Brain microvascular endothelial cell (primary cell): ENCODE data around the gene GNAL.

Source experiments
- DNase-seq: peaks from one replicate; pipeline ENCODE4 v3.0.0-alpha.2; 2020
- H3K27ac ChIP-seq: fragments of 250-450 bp; sonication (Bioruptor Pico); 2 replicates; pipeline ENCODE4 v1.5.1; 2020; ENCODE audit warnings: mild to moderate bottlenecking, moderate library complexity
- H3K27me3 ChIP-seq: fragments of 250-450 bp; sonication (Bioruptor Pico); replicated peaks from 2 replicates; pipeline ENCODE4 v1.5.1; 2020; ENCODE audit warnings: mild to moderate bottlenecking
- H3K36me3 ChIP-seq: fragments of 250-450 bp; sonication (Bioruptor Pico); replicated peaks from 2 replicates; pipeline ENCODE4 v1.5.1; 2020; ENCODE audit warnings: mild to moderate bottlenecking
- H3K4me3 ChIP-seq: 2 replicates; pipeline ENCODE4 v1.5.1; 2011; ENCODE audit warnings: low read depth, mild to moderate bottlenecking, control low read depth, low read length, moderate library complexity
- CTCF ChIP-seq: IDR thresholded peaks from 2 replicates; pipeline ENCODE4 v1.5.1; 2011; ENCODE audit warnings: low read depth, mild to moderate bottlenecking, moderate library complexity, low read length, control low read depth, inconsistent platforms; ENCODE audit errors: missing control alignments
- in situ Hi-C: cut with HindIII; loops from 2 replicates; pipeline ENCODE4 v1.10.0; 2017; ENCODE audit warnings: low sequenced_read_pairs, low pct_ligation_motif_present

Gene GNAL

GRCh38 chr18:11785444-11786055 is 96.5 kb downstream of the GNAL start:
- in situ Hi-C loops = no loop called here
- no peak for TF ChIP-seq CTCF
- H3K27ac ChIP-seq = no peak overlapping the region

GRCh38 chr18:11789716-11790510 is 100.8 kb downstream of the GNAL start:
- TF ChIP-seq CTCF = no peak
- Histone ChIP-seq H3K27me3 (no peaks in the 10 kb centered on the region), H3K4me3 (no peak overlapping the region), H3K27ac (no peak overlapping the region), H3K36me3 (no peaks in the 10 kb centered on the region)
- in situ Hi-C loops = no loop called here
- no peak for DNase-seq

More at GRCh38 chr18:11785444-11786055, 96.5 kb downstream of the GNAL start:
- no peaks in the 10 kb centered on the region for H3K36me3 ChIP-seq
- H3K27me3 ChIP-seq = peaks cover 3% of the 10 kb centered on the region
- DNase-seq = no peak
- no peak overlapping the region for H3K4me3 ChIP-seq

DNA sequence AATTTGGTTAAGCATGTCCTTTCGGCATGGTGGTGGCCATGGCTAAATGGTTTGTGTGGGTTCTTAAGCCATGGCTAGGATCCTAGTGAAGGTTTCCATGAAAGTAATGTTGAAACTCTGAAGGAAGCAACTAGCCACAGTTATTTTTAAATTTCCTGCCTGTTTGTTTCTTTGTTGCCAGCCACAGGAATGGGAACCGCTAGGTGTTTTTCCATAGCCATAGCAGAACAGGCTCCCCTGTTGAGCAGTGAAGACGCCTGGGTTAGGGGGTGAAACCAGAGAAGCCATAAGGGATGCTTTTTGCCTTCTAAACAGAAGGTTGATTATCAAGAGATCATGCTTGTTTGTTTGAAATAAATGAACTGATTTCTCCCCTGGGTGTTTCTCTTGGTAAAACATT is 102.1 kb downstream of the GNAL start:
- H3K36me3 ChIP-seq = no peaks in the 10 kb centered on the region
- no peak for DNase-seq
- no peaks in the 10 kb centered on the region for H3K27me3 ChIP-seq
- no peak for TF ChIP-seq CTCF
- H3K4me3 ChIP-seq = no peak overlapping the region
- no peak overlapping the region for H3K27ac ChIP-seq
- in situ Hi-C loops = no loop called here

DNA sequence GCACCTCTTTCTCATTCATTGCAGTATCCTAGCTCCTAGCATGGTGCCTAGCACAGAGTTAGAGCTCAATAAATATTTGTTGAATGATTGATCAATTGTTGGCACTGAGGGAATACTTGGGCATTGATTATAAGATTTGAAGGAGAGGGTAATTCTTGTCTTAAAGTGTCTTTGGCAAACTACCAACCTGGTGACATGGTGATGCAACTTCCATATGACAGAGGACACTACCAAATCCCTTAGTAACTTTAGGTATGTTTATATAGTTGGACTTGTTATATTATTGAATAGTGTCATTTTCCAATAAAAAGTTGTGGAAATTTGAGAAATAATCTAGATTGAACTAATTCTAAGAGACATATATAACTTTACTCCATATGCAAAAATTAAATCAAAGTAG is 103.6 kb downstream of the GNAL start:
- no peak for DNase-seq
- no peaks in the 10 kb centered on the region for H3K36me3 ChIP-seq
- no peaks in the 10 kb centered on the region for H3K27me3 ChIP-seq
- TF ChIP-seq CTCF = no peak
- no peak overlapping the region for H3K27ac ChIP-seq
- no peak overlapping the region for H3K4me3 ChIP-seq
- in situ Hi-C loops = no loop called here

- Histone ChIP-seq H3K36me3 (no peaks in the 10 kb centered on the region), H3K27ac (no peak overlapping the region), H3K27me3 (no peaks in the 10 kb centered on the region), H3K4me3 (no peak overlapping the region)
- in situ Hi-C loops = no loop called here
- DNase-seq = no peak
- TF ChIP-seq CTCF = no peak
Measured at GRCh38 chr18:11794195-11794594, 105.1 kb downstream of the GNAL start.
